Frontal cortex (tissue), 4 donors: ENCODE data around the gene TWIST2. TPM values are rescaled to one million over a fixed set of nuclear protein-coding genes. Genes with fewer than 3 reads are reported as not detected.

Experiments
- DNase-seq, 2 donors: peaks; one replicate each; pipeline ENCODE4 v3.0.0; 2012; ENCODE audit warnings: low spot score in 2 of 2
- FAIRE-seq: peaks from 2 replicates; lab custom pipeline; 2012; peaks lifted over from hg19 to GRCh38; lab: Jason Lieb, UNC
- total RNA-seq: library from RNA; depleted of rRNA; stranded (reverse); fragments of >200 nt; gene quantifications from one replicate; pipeline ENCODE4 v1.2.3, GENCODE V29; 2014
- donor health status: control.
- donor health status: control.
- donor health status: control.

The TWIST2 gene
- total RNA-seq, 1 donor from 2014 or later, result not detected

DNA sequence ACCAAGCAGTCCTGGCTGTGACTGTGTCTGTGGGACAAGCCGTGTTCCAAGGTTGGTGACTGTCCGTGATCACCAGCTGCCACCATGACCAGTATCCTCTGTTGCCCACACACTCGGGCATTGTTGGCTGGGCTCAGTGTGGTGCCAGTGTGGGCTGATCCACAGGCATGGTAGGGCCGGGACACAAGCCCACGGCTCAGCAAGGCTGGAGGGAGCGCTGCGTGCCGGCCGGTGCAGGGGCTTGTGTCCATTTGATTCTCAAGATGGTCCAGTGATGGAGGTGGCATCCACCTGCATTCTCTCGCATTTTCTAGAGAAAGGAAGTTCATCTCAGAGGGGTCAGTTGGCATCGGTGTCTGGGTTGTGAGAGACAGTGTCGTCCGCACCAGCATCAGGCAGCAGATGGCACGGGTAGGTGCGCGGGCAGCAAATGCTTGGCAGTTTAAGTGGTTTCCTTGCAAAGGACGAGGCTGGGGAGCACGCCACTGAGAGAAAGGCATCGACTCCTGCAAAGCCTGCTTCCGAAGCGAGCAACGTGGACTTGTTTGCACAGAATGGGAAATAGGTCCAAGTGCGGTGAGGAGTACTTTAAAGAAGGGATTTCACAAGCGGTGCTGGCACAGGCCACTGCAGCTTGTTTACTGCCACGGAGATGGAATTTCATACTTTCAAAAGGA, 20.9 kb downstream of the TWIST2 start:
- no peak for FAIRE-seq
- no peak for DNase-seq

DNA sequence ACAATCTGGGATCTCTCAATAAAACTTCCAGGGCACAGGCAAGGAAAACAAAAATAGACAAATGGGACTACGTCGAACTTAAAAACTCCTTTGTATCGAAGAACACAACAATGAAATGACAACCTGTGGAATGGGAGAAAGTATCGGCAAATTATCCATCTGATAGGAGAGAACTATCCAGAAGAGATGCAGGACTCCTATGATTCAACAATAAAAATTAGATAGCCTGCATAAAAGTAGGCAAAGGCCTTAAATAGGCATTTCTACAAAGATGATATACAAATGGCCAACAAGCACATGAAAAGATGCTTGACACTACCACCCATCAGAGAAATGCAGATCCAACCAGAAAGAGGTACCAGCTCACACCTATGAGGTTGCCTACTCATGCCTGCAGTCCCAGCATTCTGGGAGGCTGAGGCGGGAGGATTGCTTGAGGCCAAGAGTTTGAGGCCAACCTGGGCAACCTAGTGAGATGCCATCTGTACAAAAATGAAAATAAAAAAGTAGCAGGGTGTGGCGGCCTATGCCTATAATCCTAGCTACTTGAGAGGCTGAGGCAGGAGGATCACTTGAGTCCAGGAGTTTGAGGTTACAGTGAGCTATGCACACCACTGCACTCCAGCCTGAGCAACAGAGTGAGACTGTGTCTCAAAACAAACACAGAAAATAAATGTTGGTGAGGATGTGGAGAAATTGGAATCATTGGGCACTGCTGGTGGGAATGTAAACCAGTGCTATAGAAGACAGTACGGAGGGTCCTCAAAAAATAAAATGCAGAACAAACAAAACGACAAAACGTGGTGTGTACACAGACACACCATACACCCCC, 21.6 kb downstream of the TWIST2 start:
- DNase-seq (no peak), FAIRE-seq (no peak)

DNA sequence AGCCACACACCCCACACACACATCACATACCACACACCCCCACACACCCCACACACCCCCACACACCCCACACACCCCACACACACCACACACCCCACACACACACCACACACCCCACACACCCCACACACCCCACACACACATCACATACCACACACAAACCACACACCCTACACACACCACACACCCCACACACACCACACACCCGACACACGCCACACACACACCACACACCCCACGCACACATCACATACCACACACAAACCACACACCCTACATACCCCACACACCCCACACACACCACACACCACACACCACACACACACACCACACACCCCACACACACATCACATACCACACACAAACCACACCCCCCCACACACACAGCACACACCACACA, 22.4 kb downstream of the TWIST2 start:
- no peak for FAIRE-seq

DNA sequence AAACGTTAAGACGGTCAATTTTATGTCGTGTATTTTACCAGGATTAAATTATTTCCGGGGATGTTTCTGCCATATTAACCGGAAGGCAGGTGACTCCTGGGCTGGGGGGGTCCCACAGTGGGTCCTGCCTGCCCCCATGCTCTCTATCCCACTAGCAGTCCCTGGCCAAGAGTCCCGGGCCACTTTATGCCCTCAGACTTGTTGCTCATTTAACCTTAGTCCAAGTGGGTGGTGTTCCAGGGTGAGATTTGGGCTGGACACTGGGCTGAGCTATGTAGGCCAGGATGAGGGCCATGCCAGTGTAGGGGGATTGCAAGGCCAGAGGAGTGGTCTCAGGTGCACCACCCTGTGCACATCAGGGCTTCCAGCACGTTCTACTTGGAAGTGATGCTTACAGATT, 24.1 kb downstream of the TWIST2 start:
- FAIRE-seq, result no peak

More for the DNA sequence above, 22.4 kb downstream of the TWIST2 start:
- no peak for DNase-seq

DNA sequence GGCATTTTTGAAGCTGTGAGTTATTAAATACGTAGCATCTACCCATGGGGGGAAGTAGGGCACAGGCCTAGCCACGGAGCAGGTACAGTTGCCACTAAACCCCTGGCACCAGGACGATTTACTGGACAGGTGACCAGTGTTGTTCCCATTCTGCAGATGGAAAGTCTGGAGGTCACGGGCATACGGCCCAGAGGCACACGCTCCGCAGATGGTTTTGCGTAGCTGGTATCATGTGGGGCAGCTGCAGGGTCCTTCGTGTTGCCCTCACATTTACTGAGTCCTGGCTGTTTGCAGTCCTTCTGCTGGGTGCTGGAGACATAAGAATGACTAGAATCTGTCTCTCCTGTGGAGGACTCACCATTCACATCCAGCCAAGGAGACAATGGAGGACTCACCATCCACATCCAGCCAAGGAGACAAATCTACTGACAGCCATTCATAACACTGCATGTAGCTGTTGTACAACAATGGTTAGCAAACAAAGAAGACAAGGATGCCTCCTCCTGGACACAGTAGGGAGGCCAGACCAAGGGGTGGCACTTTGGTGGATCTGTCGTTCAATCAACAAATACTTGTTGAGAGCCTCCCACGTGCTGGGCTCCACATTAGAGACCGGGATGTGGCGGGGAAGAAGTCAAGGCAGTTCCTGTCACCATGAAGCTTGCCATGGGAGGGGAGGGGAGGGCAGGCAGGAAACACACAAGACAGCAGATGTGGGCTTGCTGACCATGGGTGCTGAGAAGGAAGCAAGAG, 24.9 kb downstream of the TWIST2 start:
- FAIRE-seq (no peak), DNase-seq (no peak)

More for the DNA sequence above, 24.1 kb downstream of the TWIST2 start:
- DNase-seq, result no peak

DNA sequence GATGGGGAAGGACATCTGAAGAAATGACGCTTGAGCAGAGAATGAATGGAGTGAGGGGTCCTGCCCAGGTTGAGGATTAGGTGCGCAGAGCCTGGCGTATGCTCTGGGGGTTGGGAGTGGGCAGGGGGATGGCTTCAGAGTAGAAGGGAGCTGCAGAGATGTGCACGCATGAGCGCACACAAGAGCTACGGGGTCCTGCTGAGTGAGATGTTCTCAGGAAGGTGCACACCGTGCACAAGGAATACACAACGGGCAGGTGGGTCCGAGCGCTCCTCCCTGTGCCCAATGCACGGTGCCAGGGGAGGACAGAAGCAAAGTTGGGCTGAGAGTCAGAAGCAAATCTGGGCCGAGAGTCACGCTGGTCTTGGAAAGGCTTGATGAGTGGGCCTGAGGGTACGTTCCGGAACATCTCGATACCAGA, 25.5 kb downstream of the TWIST2 start:
- DNase-seq (no peak), FAIRE-seq (no peak)

DNA sequence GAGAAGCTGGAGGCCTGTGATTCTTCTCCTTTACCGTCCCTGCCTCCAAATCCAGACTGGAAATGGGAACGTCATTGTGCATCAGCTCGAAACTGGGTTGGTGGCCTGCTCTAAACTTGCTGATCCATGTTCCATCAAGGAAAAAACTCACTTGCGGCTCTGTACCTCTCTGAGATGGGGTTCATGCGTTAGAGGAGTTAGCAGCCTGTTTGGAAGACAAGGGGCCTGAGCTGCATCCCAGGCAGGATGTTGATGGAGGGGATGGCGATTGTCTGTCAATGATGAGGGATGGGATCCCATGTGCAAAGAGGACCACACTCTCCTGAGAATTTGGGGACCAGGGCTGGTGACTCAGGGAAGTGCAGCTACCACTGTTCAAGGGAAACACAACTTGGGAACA, 26.0 kb downstream of the TWIST2 start:
- DNase-seq (no peak), FAIRE-seq (no peak)

DNA sequence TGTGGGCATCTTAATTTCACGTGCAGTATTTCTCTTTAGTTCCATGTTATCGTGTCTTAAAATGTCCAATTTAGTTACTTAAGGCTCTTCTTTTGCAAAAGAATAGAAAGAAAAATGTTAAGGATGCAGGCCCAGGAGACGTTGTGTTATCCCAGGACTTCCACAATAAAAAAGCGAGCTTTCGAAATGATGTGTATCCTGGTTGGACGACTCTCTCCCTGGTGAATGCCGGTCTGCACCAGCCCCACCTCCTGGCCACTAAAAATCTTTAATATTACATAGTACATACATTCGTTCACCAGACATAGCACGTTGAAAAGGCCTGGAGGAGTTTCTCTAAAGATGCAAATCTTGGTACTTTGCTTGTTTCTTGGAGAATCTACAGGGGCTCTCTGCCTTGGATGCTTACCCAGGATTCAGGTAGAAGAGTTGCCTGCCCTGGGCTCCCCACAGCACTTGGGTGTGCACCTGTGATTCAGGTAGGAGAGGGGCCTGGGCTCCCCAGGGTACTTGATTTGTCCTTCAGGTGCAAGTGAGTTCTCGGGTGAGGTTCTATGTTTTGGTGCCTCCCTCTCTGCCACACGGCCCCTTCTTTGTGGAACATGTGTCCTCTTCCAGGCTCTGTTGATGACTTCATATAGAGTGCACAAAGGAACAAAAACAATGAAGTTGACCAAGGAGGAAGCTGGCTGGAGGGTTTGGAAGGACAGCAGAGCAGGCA, 26.6 kb downstream of the TWIST2 start:
- FAIRE-seq, result no peak
- no peak for DNase-seq

DNA sequence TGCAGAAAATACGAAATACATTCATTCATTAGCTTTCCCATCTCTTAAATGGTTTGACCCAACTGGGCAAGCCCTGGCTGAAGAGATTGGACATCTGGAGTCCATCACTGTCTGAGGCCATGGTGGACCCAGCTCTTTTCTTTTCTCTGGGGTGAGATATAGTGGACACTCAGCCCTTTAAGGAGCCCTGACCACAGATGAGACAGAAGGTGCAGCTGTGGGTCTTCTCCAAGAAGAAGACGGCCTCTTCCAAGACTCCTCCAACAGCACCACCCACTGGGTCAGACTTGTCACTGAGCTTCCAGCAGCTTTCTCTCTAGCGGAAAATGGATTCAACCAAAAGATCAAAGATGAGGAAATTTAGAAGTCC, 27.2 kb downstream of the TWIST2 start:
- FAIRE-seq (no peak), DNase-seq (no peak)

DNA sequence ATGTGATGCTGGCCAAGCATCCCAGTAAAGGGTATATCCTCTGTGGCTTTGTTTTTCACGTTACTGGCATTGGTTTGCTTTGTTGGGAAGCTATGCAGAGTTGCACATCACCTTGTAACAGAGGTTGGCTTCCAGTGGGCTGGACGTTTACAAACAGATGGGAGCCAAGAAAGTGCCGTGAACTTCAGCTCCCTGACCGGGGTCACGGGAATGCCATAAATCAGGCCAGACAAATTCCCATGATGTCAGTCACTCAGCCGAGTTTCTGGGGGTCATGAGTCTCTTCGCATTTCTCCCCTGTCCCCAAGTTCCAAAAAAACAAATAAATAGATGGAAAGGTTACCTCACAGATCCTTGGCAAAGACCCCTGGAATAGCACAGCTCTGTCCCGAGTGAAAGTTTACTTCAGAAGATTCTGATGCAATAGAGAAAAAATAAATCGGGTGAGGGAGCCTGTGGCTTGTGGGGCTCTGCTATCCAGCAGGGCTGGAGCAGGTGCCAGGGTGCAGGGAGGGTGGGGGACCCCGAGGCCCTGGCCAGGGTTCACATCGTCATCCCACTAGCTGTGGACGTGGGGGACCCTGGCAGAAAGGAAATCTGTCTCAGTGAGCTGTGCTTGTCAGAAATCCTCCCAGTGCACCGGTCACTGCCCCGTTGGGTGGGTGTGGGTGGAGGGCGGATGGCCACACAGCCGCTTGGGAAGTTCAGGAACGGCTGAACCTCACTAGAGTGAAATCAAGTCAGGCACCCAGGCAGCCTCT, 27.8 kb downstream of the TWIST2 start:
- no peak for DNase-seq
- no peak for FAIRE-seq

DNA sequence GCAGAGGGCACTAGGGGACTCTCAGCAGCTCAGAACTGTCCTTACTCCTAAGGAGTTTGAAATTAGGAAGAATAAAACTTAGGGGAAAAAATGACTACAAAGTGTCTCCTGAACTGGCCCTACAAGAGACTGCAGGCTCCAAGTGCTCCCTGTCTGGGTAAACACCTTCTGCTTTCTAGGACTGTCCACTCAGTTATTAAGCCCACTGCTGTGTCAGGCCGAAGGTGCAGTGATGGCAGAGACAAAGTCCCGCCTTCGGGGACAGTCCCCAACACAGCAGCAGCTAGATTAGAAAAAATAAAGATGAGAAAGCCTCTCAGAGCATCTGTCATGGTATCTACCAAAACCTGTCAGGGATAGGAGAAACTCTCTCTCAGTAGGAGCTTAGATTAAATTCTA, 28.3 kb downstream of the TWIST2 start:
- FAIRE-seq (no peak), DNase-seq (no peak)

DNA sequence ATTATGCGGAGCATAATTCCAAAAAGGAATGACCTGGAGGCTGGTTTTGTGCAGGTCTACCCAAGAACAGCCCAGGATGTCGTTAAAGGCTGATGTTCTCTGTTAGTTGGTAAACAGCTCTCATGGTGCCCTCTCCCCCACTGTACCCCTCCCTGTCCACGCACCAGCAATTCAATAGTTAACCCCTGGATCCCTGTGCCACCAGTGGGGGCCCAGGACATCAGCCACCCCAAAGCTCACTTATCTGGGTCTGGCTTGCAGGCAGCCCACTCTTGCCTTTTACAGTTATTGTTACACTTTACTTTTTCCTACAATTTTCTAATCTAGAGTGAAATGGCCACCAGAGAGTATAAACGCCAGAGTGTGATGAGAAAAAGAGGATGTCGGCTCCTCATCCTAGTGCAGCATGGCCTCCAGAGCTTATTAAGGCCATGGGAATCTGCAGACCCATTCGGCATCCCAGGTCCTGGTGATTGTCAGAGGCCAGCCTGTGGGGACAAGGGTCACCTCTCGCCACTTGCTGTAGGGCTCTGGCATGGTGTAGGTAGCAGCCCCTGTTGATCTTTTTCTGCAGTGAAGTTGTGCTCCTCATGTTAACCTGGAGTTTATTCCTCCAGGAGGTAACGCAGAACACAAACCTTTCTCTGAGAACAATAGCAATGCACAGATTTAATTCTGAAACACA, 30.3 kb downstream of the TWIST2 start:
- DNase-seq (no peak), FAIRE-seq (no peak)

DNA sequence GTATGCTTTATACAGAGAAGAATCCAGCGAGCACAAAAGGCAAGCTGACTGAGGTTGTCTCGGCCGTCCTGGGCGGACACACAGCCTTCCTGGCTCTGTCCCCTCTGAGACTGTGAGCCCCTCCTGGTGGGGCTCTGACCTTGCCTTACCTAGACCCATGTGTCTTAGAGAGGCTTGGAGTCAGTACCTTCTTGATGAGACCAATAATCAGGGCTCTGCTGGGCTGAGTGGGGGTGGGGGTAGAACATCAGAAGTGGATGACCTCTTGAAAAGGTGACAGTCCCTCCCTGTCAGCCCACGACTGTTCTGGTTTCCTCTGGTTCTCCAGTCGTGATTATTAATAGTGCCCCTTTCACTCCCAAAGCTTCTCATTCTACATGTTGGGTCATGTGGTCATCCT, 31.2 kb downstream of the TWIST2 start:
- FAIRE-seq (no peak), DNase-seq (no peak)

DNA sequence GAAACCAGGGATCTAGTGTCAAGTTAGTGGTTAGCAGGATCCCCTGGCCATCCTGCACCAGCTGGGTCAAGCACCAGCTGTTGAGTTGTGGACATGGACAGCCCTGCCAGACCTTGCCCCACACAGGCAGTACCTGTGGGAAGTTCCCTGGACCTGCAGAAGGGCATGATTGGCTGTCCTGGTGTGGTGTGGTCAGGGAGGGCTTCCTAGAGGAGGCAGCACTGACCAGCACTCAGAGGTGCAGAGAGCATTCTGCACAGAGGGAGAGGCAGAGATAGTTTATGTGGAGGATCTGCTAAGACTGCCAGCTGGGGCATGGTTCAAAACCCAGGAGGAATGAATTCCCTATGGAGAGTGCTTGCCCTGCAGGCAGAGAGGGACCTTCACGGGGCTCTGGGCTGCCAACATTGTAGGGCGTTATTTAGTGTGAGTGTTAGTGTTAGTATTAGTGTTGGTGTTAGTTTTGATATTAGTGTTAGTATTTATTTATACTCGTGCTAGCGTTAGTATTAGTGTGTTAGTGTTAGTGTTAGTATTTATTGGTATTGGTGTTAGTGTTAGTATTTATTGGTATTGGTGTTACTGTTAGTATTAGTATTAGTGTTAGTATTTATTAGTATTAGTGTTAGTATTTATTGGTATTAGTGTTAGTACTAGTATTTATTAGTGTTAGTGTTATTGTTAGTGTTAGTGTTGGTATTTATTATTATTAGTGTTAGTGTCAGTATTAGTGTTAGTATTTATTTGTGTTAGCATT, 31.9 kb downstream of the TWIST2 start:
- DNase-seq, result no peak
- no peak for FAIRE-seq

DNA sequence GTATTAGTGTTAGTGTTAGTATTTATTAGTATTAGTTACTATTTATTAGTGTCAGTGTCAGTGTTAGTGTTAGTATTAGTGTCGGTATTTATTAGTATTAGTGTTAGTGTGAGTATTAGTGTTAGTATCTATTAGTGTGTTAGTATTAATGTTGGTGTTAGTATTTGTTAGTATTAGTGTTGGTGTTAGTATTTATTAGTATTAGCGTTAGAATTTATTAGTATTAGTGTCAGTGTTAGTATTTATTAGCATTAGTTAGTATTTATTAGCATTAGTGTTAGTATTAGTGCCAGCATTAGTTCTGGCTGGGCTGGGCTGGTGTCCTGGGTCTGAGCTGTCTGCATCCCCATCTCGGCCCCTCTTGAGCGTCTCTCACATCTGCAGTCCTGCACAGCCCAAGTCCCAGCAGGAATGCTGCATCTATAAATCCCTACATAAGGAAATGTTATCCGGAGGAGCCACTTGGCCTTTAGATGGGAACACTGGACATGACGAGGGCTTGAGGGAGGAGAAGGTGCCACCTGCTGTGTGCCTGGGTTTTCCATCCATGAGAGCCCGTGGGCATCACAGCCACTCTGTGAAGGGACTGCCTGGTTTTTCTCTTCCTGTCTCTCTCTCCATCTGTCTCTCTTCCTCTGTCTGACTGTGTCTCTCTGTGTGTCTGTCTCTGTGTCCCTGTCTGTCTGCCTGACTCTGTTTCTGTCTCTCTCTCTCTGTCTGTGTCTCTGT, 33.6 kb downstream of the TWIST2 start:
- FAIRE-seq, result no peak
- DNase-seq, result no peak

DNA sequence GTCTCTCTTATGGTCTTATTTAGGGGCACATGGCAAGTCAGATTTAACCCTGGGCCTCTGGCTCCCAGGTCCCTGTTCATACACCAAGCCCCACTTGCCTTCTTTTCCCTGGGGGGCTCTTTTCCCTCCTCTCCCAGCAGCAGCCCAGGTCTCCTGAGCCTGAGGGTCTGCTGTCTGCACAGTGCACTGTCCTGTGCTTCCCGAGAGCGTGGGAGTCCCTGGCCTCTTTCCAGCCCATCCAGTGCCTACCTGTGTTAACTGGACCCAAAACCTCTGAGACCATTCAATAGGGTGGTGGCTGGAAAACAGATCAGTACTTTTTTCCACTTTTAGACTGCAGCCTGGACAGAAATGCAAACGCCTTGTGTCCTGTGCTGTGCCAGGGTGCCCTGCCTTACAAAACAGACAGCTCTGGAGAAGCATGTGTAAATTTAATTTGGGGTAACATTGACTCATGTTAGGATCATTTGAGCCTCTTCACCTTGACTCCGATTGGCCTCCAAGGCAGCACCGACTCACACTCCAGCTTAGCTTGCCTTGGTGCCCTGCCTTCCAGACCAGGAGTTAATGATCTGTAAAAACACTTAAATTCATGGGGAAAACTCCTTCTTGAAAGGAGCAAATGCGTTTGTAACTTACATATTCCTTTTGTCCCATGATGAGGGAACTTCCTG, 34.3 kb downstream of the TWIST2 start:
- FAIRE-seq (no peak), DNase-seq (no peak)

DNA sequence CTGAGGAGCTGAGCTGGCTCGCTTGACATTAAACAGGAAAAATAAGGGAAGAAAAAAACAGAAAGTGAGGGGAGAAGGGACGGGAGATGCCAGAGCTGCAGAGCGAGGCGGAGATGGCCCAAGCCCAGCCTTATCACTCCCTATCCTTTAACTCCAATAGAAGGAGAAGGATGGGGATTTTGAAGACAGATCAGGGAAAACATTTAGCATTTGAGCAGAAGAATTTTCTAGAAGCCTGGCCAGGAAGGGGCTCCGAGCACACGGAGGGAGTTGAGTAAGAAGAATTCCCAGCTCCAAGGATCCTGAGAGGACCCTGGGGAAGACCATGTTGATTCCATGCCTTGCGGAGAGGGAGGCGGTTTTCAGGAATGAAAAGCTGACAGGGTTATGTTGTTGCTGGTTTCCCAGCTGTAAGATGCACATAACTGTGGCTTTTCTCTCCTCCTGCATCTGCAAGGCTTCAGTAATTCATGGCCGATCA, 35.6 kb downstream of the TWIST2 start:
- no peak for DNase-seq
- FAIRE-seq, result no peak
